Nephron progenitor cell (in vitro differentiated cells): Measurements from ENCODE around the gene KANSL1.
"Not testable (repeated sequence)": the region's sequence is repeated elsewhere in the genome, so short reads cannot be mapped to it uniquely, and the experiment has no call there.

ENCODE experiments used
- DNase-seq: peaks from one replicate; pipeline ENCODE4 v3.0.0; 2021
- H3K27ac Mint-ChIP-seq: 2 replicates; pipeline ENCODE4 v1.8.0; 2021; ENCODE audit warnings: mild to moderate bottlenecking, moderate library complexity, mixed read lengths
- H3K27me3 Mint-ChIP-seq: 2 replicates; pipeline ENCODE4 v1.8.0; 2021; ENCODE audit warnings: mild to moderate bottlenecking, low read depth, mixed read lengths; ENCODE audit not compliant: poor library complexity
- H3K36me3 Mint-ChIP-seq: 2 replicates; pipeline ENCODE4 v1.8.0; 2021; ENCODE audit warnings: low read depth, mixed read lengths
- H3K4me1 Mint-ChIP-seq: 2 replicates; pipeline ENCODE4 v1.8.0; 2021; ENCODE audit warnings: mixed read lengths
- H3K4me3 Mint-ChIP-seq: 2 replicates; pipeline ENCODE4 v1.8.0; 2021; ENCODE audit warnings: mild to moderate bottlenecking, moderate library complexity, mixed read lengths
- H3K9me3 Mint-ChIP-seq: 2 replicates; pipeline ENCODE4 v1.8.0; 2021; ENCODE audit warnings: mild to moderate bottlenecking, moderate library complexity, mixed read lengths
- CTCF ChIP-seq: fragments of 200-600 bp; sonication (generic); IDR thresholded peaks from 2 replicates; pipeline ENCODE4 v1.5.0; 2021; ENCODE audit warnings: antibody characterized with exemption

The KANSL1 gene

GRCh38 chr17:46025510-46026165 lies 167.6 kb downstream of the KANSL1 start:
- TF ChIP-seq CTCF, result no peak
- DNase-seq, result no peak
- Mint-ChIP-seq H3K4me1 (peaks cover 45% of the 10 kb centered on the region), H3K36me3 (peaks cover 42% of the 10 kb centered on the region), H3K4me3 (no peak overlapping the region), H3K9me3 (no peaks in the 10 kb centered on the region), H3K27ac (peak overlapping the region; percentile 88), H3K27me3 (peaks cover 5% of the 10 kb centered on the region)

GRCh38 chr17:46025060-46025459 lies 168.2 kb downstream of the KANSL1 start:
- TF ChIP-seq CTCF, result no peak
- no peak overlapping the region for H3K4me3 Mint-ChIP-seq
- H3K36me3 Mint-ChIP-seq, result peaks cover 36% of the 10 kb centered on the region
- H3K4me1 Mint-ChIP-seq, result peaks cover 51% of the 10 kb centered on the region
- no peaks in the 10 kb centered on the region for H3K9me3 Mint-ChIP-seq
- peaks cover 5% of the 10 kb centered on the region for H3K27me3 Mint-ChIP-seq
- no peak for DNase-seq
- peak overlapping the region; percentile 88 for H3K27ac Mint-ChIP-seq

- no peaks in the 10 kb centered on the region for H3K9me3 Mint-ChIP-seq
- H3K36me3 Mint-ChIP-seq, result peaks cover 32% of the 10 kb centered on the region
- TF ChIP-seq CTCF, result no peak
- H3K27ac Mint-ChIP-seq, result peak overlapping the region; percentile 92
- DNase-seq, result no peak
- peaks cover 5% of the 10 kb centered on the region for H3K27me3 Mint-ChIP-seq
- H3K4me1 Mint-ChIP-seq, result peaks cover 51% of the 10 kb centered on the region
- H3K4me3 Mint-ChIP-seq, result no peak overlapping the region
Observed at GRCh38 chr17:46024590-46024989, 168.6 kb downstream of the KANSL1 start.

- Mint-ChIP-seq H3K36me3 (peaks cover 27% of the 10 kb centered on the region), H3K4me1 (peaks cover 51% of the 10 kb centered on the region), H3K27ac (no peak overlapping the region), H3K9me3 (peaks cover 2% of the 10 kb centered on the region), H3K4me3 (no peak overlapping the region), H3K27me3 (peaks cover 5% of the 10 kb centered on the region)
- DNase-seq, result no peak
- no peak for TF ChIP-seq CTCF
Observed at GRCh38 chr17:46023783-46024388, 169.3 kb downstream of the KANSL1 start.

- H3K4me3 Mint-ChIP-seq, H3K9me3 Mint-ChIP-seq, H3K27me3 Mint-ChIP-seq, DNase-seq: not testable (repeated sequence)
- H3K27ac Mint-ChIP-seq, result peak overlapping the region; percentile 36
- H3K36me3 Mint-ChIP-seq, result peaks cover 29% of the 10 kb centered on the region
- H3K4me1 Mint-ChIP-seq, result peaks cover 51% of the 10 kb centered on the region
Observed at GRCh38 chr17:46023366-46023765, 169.9 kb downstream of the KANSL1 start.

- H3K36me3 Mint-ChIP-seq, result peaks cover 31% of the 10 kb centered on the region
- no peak for TF ChIP-seq CTCF
- H3K4me3 Mint-ChIP-seq, result no peak overlapping the region
- DNase-seq, result no peak
- peak overlapping the region; percentile 83 for H3K27ac Mint-ChIP-seq
- H3K27me3 Mint-ChIP-seq, result peaks cover 5% of the 10 kb centered on the region
- H3K9me3 Mint-ChIP-seq, result peaks cover 8% of the 10 kb centered on the region
- peaks cover 39% of the 10 kb centered on the region for H3K4me1 Mint-ChIP-seq
Observed at GRCh38 chr17:46020998-46021397, 172.2 kb downstream of the KANSL1 start.
